PC-9 (cell line): ENCODE data around the gene SLC22A15.

ENCODE experiments used
- CTCF ChIP-seq: fragments of 200-600 bp; sonication (generic); conservative IDR thresholded peaks from 2 replicates; pipeline ENCODE4 v1.6.1; 2017; ENCODE audit warnings: mixed run types, antibody characterized with exemption, mild to moderate bottlenecking, moderate library complexity
- EZH2 ChIP-seq: fragments of 200-600 bp; sonication (generic); IDR thresholded peaks from 2 replicates; pipeline ENCODE4 v1.8.0; 2017; ENCODE audit warnings: antibody characterized with exemption, low read depth

GRCh38 chr1:115988953-115989352, 12.6 kb downstream of the SLC22A15 start:
- TF ChIP-seq CTCF (no peak), EZH2 (no peak)
